Psoas muscle (tissue), 8 donors: ENCODE results near the gene ZNF619. TPM values are rescaled to one million over a fixed set of nuclear protein-coding genes. Genes with fewer than 3 reads are reported as not detected.

Experiments
- ATAC-seq, 4 donors: fragments of 200-7000 bp; cut with Tn5 transposase; one replicate each; pipeline ENCODE4 v1.9.1; 2020; ENCODE audit warnings: moderate library complexity in 3 of 4, mild to moderate bottlenecking in 2 of 4
- DNase-seq, 2 donors: peaks; one replicate each; pipeline ENCODE4 v3.0.0-alpha.2; 2020
- H3K27ac ChIP-seq: fragments of 200-600 bp; one replicate; pipeline ENCODE4 v1.8.0; 2022
- H3K27me3 ChIP-seq, 3 donors: fragments of 200-600 bp in 1 of 3; one replicate each; pipeline versions ENCODE4 v1.6.1 to v1.8.0; 2013 to 2022; ENCODE audit warnings: low read length in 2 of 3, mild to moderate bottlenecking in 2 of 3, moderate library complexity in 1 of 3; ENCODE audit not compliant: insufficient read depth in 3 of 3
- H3K36me3 ChIP-seq, 2 donors: fragments of 200-600 bp in 1 of 2; one replicate each; pipeline versions ENCODE4 v1.6.1 to v1.8.0; 2013 to 2022; ENCODE audit warnings: low read depth in 1 of 2, mild to moderate bottlenecking in 1 of 2, moderate library complexity in 1 of 2; ENCODE audit not compliant: insufficient read depth in 1 of 2
- H3K4me1 ChIP-seq: fragments of 200-600 bp; one replicate; pipeline ENCODE4 v1.8.0; 2022
- H3K4me3 ChIP-seq: fragments of 200-600 bp; one replicate; pipeline ENCODE4 v1.8.0; 2022; ENCODE audit warnings: mild to moderate bottlenecking
- H3K9me3 ChIP-seq: fragments of 200-600 bp; one replicate; pipeline ENCODE4 v1.8.0; 2022
- CTCF ChIP-seq: fragments of 200-600 bp; IDR thresholded peaks from one replicate; pipeline ENCODE4 v1.8.0; 2022; ENCODE audit warnings: antibody characterized with exemption
- WGBS, 3 donors: extraction: QIAGEN DNeasy Blood & Tissue Kit; methylation state at CpG; one replicate each; pipeline versions ENCODE4 v1.1.6 to v1.1.7; 2013; 5-methylcytosine and 5-hydroxymethylcytosine counted together
- intact Hi-C, 2 donors: fragments of 100-400 bp; cut with DNase I; formaldehyde crosslinking; loops; one replicate each; pipeline versions ENCODE4 v1.11.0 to v1.14.2; 2022
- long read RNA-seq, 2 donors: library from polyadenylated mRNA; unstranded; transcript quantifications; one replicate each; pipeline ENCODE4 v2.0.0, GENCODE V29; 2021
- polyA plus RNA-seq, 3 donors: library from polyadenylated mRNA; stranded (reverse); fragments of 200-250 nt; gene quantifications; one replicate each; pipeline ENCODE4 v1.2.3, GENCODE V29; 2013
- total RNA-seq, 4 donors: library from RNA; stranded (reverse); fragmentation: NEBNext Ultra II Directional in 2 of 4; extraction: Animal tissue kit (Norgen Biotek cat#: 25700) in 2 of 4; gene quantifications; one replicate each; pipeline versions ENCODE4 v1.2.1 to v1.2.4, GENCODE V29; 2021 to 2023
- donor health status: healthy with polysubstance abuse.
- donor health status: DM: no; HTN: no; CAD: no; lungs with moderate emphysema.
- donor health status: Bipolar disorder and iron deficiency.
- donor health status: healthy.
- donor health status: DM: yes; HTN: yes; CAD: no.
- donor health status: DM: no; HTN: no; CAD: no.
- donor health status: DM: no; HTN: no; CAD: no.
- donor health status: DM: yes; HTN: yes; CAD: no.

The ZNF619 gene
- total RNA-seq, result 1 to 10 TPM; 3.2 to 4.9 (median 4.4) TPM
- 1 to 10 TPM in 2 of 3 donors, under 1 TPM in 1; 0.82 to 3.0 (median 1.6) TPM for polyA plus RNA-seq
- long read RNA-seq, donor 1, result 0 reads
- long read RNA-seq, donor 2, partial matches to known transcripts, result 0 of 4 reads
- long read RNA-seq, donor 2, other reads (novel, unspliced or antisense), result 3 of 4 reads

GRCh38 chr3:40476478-40477470 is at the start of gene ZNF619:
Gene ZNF619, plus strand, starts transcription at chr3:40477122. Its CDS starts 858 bp downstream, at chr3:40477980.
- Histone ChIP-seq H3K4me1 (peaks cover 3% of the 10 kb centered on the region), H3K27ac (peak within 1 kb of the TSS; percentile 81), H3K27me3 (no peaks in the 10 kb centered on the region), H3K4me3 (peak within 1 kb of the TSS; percentile 95), H3K9me3 (no peaks in the 10 kb centered on the region), H3K36me3 (peaks cover 6 to 34% of the 10 kb centered on the region in 2 donors)
- 6 to 10% (median 8%) methylated on average over 45 to 48 of the region's 48 CpGs for WGBS, 3 donors
- TF ChIP-seq CTCF, result no peak
- intact Hi-C loops, result no loop called here
- ATAC-seq, result peak; percentile 92 to 97 (median 94)
- peak; percentile 77 to 87 for DNase-seq

GRCh38 chr3:40432793-40433192 is 44.1 kb upstream of the ZNF619 start:
- no peaks in the 10 kb centered on the region for H3K27me3 ChIP-seq
- no peak for DNase-seq
- no peaks in the 10 kb centered on the region for H3K9me3 ChIP-seq
- ATAC-seq, result no peak
- H3K4me1 ChIP-seq, result no peaks in the 10 kb centered on the region
- H3K4me3 ChIP-seq, result no peak overlapping the region
- no peak overlapping the region for H3K27ac ChIP-seq
- H3K36me3 ChIP-seq, result no peaks in the 10 kb centered on the region
- intact Hi-C loops, result no loop called here
- TF ChIP-seq CTCF, result no peak
- WGBS, 3 donors, result 81 to 91% (median 89%) methylated on average over 2 of the region's 2 CpGs

GRCh38 chr3:40437889-40438288 is 39.0 kb upstream of the ZNF619 start:
- ATAC-seq, result no peak
- no peak for DNase-seq
- no peaks in the 10 kb centered on the region for H3K36me3 ChIP-seq
- no peak overlapping the region for H3K4me3 ChIP-seq
- H3K9me3 ChIP-seq, result no peaks in the 10 kb centered on the region
- intact Hi-C loops, result no loop called here
- 70 to 76% (median 75%) methylated on average over 5 of the region's 5 CpGs for WGBS, 3 donors
- TF ChIP-seq CTCF, result no peak
- H3K4me1 ChIP-seq, result no peaks in the 10 kb centered on the region
- H3K27me3 ChIP-seq, result no peaks in the 10 kb centered on the region
- no peak overlapping the region for H3K27ac ChIP-seq

GRCh38 chr3:40445062-40445461 is 31.9 kb upstream of the ZNF619 start:
- no peak for TF ChIP-seq CTCF
- H3K9me3 ChIP-seq, result no peaks in the 10 kb centered on the region
- 78 to 84% (median 81%) methylated on average over 9 of the region's 9 CpGs for WGBS, 3 donors
- no peak overlapping the region for H3K27ac ChIP-seq
- ATAC-seq, result no peak
- H3K27me3 ChIP-seq, result no peaks in the 10 kb centered on the region
- intact Hi-C loops, result no loop called here
- peaks cover 3 to 46% of the 10 kb centered on the region in 2 donors for H3K36me3 ChIP-seq
- no peak overlapping the region for H3K4me3 ChIP-seq
- H3K4me1 ChIP-seq, result no peaks in the 10 kb centered on the region
- no peak for DNase-seq
